Choroid plexus epithelial cell (primary cell): Measurements from ENCODE around the gene IP6K2.

Experiments
- DNase-seq: peaks from one replicate; pipeline ENCODE4 v3.0.0-alpha.2; 2010; ENCODE audit warnings: low read depth
- H3K4me3 ChIP-seq: 2 replicates; pipeline ENCODE4 v1.5.1; 2011; ENCODE audit warnings: low read depth, mild to moderate bottlenecking, control low read depth, low read length, moderate library complexity
- TF ChIP-seq, protein P1 (sequence below): conservative IDR thresholded peaks from 2 replicates; pipeline ENCODE4 v1.5.1; 2011; ENCODE audit warnings: low read depth, mild to moderate bottlenecking, control low read depth, inconsistent platforms, low read length, moderate library complexity

The IP6K2 gene

DNA sequence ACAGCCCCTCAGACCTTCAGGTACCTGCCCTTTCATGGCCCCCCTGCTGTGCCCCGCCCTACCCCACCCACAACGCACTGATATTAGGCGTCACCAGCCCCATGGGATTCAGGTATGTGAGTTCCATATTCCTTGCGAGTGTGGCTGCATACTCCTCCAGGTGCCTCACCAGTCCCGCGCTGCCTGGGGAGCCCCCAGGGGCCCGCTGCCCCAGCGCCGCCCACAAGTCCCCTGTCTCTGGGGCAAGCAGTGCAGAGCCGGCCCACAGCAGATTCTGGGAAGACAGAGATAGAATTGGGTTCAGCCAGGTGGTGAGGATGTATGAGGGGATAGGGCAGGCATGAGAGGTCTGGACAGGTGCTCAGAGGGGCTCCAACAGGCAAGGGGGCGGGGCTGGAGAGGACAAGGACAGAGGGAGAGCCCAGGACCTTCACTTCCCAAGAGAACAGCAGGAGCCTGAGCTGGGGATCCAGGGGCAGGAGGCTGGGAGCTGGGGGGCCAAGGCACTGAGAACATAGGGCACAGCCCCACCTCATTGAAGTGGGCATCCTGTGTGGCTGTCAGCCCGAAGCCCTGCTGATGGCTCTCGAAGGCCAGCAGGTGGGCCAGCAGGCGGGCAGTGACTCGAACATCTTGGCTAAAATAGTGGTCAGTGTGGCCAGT, 68.7 kb downstream of the IP6K2 start:
- TF ChIP-seq, protein P1, sequence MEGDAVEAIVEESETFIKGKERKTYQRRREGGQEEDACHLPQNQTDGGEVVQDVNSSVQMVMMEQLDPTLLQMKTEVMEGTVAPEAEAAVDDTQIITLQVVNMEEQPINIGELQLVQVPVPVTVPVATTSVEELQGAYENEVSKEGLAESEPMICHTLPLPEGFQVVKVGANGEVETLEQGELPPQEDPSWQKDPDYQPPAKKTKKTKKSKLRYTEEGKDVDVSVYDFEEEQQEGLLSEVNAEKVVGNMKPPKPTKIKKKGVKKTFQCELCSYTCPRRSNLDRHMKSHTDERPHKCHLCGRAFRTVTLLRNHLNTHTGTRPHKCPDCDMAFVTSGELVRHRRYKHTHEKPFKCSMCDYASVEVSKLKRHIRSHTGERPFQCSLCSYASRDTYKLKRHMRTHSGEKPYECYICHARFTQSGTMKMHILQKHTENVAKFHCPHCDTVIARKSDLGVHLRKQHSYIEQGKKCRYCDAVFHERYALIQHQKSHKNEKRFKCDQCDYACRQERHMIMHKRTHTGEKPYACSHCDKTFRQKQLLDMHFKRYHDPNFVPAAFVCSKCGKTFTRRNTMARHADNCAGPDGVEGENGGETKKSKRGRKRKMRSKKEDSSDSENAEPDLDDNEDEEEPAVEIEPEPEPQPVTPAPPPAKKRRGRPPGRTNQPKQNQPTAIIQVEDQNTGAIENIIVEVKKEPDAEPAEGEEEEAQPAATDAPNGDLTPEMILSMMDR: no peak
- H3K4me3 ChIP-seq: no peak overlapping the region
- no peak for DNase-seq

DNA sequence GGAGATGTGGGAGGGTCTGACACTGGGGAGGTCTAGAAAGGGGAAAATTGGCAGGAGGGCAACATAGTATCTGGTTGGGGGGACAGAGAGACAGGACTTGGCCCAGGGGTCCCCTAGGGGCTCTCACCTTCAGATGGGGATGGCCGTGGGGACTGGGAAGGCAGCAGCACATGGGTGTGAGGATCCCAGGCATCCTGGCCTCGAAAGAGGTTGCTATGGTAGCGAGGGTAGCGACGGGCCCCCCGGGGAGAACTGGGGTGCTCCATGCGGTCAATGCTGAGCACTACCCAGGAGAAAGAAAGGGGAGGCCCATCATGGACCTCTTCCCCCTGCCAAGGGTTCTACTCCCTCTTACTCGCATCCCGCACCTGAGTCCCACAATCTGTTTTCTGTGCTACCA, 69.3 kb downstream of the IP6K2 start:
- no peak overlapping the region for H3K4me3 ChIP-seq
- TF ChIP-seq, protein P1: no peak
- no peak for DNase-seq

DNA sequence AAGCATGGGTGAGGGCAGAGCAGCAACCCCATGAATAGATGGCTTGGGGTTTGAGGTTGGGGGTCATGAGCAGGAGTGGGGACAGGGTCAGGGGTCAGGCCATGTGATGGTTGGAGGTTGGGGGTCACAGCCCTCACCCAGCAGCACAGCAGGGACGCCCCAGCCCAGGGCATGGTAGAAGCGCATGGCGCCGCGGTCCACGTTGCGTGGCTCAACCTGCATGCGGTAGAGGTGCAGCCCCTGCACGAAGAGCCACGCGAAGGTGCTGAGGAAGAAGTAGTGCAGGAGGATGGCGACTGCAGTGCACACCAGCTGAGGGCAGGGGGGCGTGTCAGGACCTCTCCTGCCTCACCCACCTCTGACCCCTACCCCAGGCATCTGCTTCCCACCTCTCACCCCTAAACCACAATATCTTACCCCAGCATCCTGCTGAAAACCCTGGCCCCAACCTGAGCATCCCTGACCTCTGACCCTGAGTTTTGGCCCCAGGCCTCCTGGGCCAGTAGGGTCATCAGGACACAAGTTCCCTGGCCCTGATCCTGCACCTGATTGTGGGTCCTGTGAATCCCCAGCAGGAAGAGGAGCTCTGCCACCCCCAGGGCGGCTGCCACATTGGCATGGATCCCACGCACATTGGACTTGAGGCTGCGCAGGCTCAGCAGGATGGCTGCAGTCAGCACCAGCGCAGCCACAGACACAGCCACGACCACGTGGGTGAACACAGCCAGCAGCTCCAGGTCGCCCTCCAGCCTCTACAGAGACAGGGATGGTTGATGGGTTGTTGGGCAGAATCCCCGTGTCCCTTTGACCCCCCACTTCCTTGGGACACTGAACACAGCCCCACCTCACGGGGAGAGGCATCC, 71.9 kb downstream of the IP6K2 start:
- H3K4me3 ChIP-seq: no peak overlapping the region
- TF ChIP-seq, protein P1: no peak
- DNase-seq: no peak

DNA sequence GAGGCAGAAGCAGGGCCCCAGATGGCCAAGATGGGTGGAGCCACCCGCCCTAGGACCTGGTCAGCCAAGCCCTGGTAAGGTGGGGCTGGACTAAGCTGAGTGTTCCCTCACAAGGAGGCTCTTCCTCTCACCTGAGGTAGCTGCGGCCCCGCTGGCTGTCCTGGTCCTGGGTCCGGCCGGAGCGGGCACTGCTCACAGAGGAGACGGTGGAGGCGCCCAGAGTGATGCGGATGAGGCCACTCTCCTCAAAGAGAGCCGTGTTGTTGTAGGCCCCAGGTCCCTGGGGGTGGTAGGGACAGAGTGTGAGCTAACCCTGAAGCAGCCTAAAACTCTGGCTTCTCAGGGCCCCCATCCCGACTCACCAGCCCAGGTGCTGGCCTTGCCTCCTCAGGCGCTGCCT, 74.4 kb downstream of the IP6K2 start:
- TF ChIP-seq, protein P1: no peak
- no peak overlapping the region for H3K4me3 ChIP-seq
- DNase-seq: no peak

DNA sequence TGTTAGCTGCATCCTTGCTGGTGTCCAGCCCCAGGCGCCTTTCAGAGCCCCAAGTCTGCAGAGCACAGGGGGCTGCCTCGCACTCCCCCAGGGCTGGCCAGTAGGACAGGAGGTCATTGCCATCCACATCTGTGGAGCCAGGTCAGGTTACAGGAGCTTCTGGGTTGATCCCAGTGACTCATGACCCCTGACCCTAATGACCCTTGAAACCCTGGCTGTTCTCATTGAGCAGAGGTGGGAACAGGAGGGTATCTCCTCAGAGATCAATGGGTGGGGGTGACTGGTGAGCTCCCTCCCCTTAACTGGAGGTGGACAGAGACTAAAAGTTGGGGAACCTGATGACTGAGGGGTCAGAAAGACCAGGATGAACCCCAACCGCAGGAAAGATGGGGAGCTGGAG, 75.6 kb downstream of the IP6K2 start:
- no peak for DNase-seq
- TF ChIP-seq, protein P1: no peak
- H3K4me3 ChIP-seq: no peak overlapping the region

DNA sequence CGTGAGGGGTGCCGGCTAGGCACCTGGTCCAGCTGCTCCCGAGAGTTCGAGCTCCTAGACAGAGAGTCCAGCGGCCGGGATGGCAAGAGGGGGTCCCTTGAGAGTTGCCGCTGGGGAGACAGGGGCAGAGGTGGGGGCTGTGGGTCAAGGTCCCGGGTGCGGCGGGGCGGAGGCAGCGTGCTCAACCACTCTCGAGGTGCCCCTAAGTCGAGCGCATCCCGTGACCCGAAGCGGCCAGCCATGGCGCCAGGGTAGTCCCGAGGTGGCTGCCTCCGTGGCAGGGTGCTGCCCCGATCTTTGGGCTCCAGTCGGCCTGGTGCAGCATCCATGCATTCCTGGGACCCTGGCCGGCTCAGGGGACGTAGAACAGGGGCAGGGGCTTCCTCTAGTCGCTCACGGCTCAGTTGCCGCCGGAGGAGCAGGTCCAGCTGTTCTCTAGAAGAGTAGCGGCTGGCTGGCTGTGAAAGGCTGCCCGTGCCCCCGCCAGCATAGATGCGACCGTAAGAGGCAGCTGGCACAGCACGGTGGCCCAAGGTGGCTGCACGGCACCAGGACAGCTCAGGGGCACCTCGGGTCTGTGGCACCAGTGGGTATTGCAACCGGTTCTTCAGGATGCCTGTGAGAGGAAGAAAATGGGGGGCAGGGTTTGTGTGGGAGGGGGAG, 76.9 kb downstream of the IP6K2 start:
- no peak for DNase-seq
- H3K4me3 ChIP-seq: no peak overlapping the region
- TF ChIP-seq, protein P1: no peak
